ENCODE data around the gene ANAPC2. TPM values are rescaled to one million over a fixed set of nuclear protein-coding genes. Genes with fewer than 3 reads are reported as not detected.

Gene ANAPC2
- total RNA-seq, 1 donor from 2014 or later = 65.0 TPM

- H3K4me1 Mint-ChIP-seq (ENCODE audit: unreplicated experiment) = no peaks in the 10 kb centered on the region
- TF ChIP-seq CTCF (conservative IDR thresholded peaks at IDR 0.05) = no peak
- H3K4me3 Mint-ChIP-seq = no peak overlapping the region
- H3K36me3 Mint-ChIP-seq = no peaks in the 10 kb centered on the region
- H3K27me3 Mint-ChIP-seq = peaks cover 77% of the 10 kb centered on the region
- no peak for DNase-seq (ENCODE audit: extremely low spot score, unreplicated experiment)
- H3K27ac Mint-ChIP-seq = no peak overlapping the region
- no peaks in the 10 kb centered on the region for H3K9me3 Mint-ChIP-seq
Measured at GRCh38 chr9:137140151-137141012, 48.0 kb downstream of the ANAPC2 start.

GRCh38 chr9:137139468-137140150, 48.8 kb downstream of the ANAPC2 start:
- no peak for TF ChIP-seq CTCF (conservative IDR thresholded peaks at IDR 0.05)
- peaks cover 85% of the 10 kb centered on the region for H3K27me3 Mint-ChIP-seq
- no peaks in the 10 kb centered on the region for H3K9me3 Mint-ChIP-seq
- H3K4me3 Mint-ChIP-seq = peak overlapping the region; percentile 49
- H3K27ac Mint-ChIP-seq = no peak overlapping the region
- H3K36me3 Mint-ChIP-seq = no peaks in the 10 kb centered on the region
- DNase-seq (ENCODE audit: extremely low spot score, unreplicated experiment) = no peak
- H3K4me1 Mint-ChIP-seq (ENCODE audit: unreplicated experiment) = no peaks in the 10 kb centered on the region

DNA sequence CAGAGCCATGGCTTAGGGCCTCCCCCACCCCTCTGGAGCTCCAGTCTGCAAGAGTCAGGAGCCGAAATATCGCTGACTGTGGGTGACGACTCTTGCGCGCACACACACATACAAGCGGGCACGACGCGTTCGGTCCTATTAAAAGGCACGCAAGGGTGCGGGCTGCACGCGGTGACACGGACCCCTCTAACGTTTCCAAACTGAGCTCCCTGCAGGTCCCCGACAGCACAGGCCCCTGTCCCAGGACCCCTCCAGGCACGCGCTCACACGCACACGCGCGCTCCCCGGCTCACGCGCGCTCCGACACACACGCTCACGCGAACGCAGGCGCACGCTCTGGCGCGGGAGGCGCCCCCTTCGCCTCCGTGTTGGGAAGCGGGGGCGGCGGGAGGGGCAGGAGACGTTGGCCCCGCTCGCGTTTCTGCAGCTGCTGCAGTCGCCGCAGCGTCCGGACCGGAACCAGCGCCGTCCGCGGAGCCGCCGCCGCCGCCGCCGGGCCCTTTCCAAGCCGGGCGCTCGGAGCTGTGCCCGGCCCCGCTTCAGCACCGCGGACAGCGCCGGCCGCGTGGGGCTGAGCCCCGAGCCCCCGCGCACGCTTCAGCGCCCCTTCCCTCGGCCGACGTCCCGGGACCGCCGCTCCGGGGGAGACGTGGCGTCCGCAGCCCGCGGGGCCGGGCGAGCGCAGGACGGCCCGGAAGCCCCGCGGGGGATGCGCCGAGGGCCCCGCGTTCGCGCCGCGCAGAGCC, 49.5 kb downstream of the ANAPC2 start, which contains the start of gene GRIN1:
GRIN1 (plus strand) TSS at position 433 of the 746 bp plus-strand sequence. CDS start 333 bp downstream, outside the sequence.
- H3K9me3 Mint-ChIP-seq = no peaks in the 10 kb centered on the region
- no peak for TF ChIP-seq CTCF (conservative IDR thresholded peaks at IDR 0.05)
- H3K36me3 Mint-ChIP-seq = no peaks in the 10 kb centered on the region
- peaks cover 86% of the 10 kb centered on the region for H3K27me3 Mint-ChIP-seq
- no peak for DNase-seq (ENCODE audit: extremely low spot score, unreplicated experiment)
- H3K4me3 Mint-ChIP-seq = peak within 1 kb of the TSS; percentile 49
- no peaks in the 10 kb centered on the region for H3K4me1 Mint-ChIP-seq (ENCODE audit: unreplicated experiment)
- H3K27ac Mint-ChIP-seq = no peak within 1 kb of the TSS

DNA sequence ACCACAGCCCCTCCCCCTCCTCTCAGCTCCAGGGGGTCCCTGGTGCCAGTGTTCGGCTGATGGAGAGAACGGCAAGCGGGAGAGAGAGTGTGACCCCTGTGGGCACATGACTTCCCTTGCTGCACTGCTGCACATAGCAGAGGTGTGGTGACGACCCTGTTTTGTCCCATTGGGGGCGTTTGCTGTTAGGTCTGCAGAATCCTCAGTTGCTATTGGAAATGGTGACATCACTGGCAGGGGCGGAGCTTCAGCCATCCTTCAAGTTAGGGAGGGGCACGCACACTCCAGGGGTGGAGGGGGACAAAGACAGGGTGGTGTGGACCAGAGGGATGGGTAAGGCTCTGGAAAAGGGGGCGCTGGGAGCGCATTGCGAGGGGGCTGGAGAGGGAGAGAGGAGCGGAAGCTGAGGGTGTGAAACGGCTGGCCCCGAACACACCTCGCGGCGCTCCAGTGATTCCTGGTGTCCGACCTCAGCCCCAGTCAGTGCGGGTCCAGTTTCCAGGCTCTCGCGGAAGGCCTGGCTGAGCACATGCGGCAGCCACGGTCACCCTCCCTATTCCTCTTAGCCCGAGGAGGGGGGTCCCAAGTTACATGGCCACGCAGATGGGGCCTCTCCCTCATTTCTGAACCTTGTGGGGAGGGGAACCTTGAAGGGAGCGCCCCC, 50.2 kb downstream of the ANAPC2 start:
- TF ChIP-seq CTCF (conservative IDR thresholded peaks at IDR 0.05) = no peak
- H3K4me3 Mint-ChIP-seq = no peak overlapping the region

More for the DNA sequence above, 50.2 kb downstream of the ANAPC2 start:
- Mint-ChIP-seq H3K27ac (no peak overlapping the region), H3K36me3 (no peaks in the 10 kb centered on the region), H3K27me3 (peaks cover 81% of the 10 kb centered on the region), H3K4me1 (ENCODE audit: unreplicated experiment) (no peaks in the 10 kb centered on the region), H3K9me3 (no peaks in the 10 kb centered on the region)
- DNase-seq (ENCODE audit: extremely low spot score, unreplicated experiment) = no peak

Measured in type B pancreatic cell (in vitro differentiated cells).